Astrocyte (in vitro differentiated cells and primary cell): Measurements from ENCODE around the gene ATP1A3. TPM values are rescaled to one million over a fixed set of nuclear protein-coding genes. Genes with fewer than 3 reads are reported as not detected.
A peak's percentile ranks its signal among the peaks of the same experiment; 100 is the strongest.

ENCODE experiments used
- DNase-seq: peaks from one replicate; pipeline ENCODE4 v3.0.0-alpha.2; 2010; ENCODE audit warnings: low read depth
- FAIRE-seq: peaks from 2 replicates; lab custom pipeline; 2011; peaks lifted over from hg19 to GRCh38; lab: Jason Lieb, UNC
- H2AFZ ChIP-seq: 2 replicates; pipeline ENCODE4 v1.6.0; 2012; ENCODE audit warnings: low read depth, low read length, inconsistent platforms
- H3K27ac ChIP-seq: 2 replicates; pipeline ENCODE4 v1.5.1; 2011; ENCODE audit warnings: low read depth, low read length, inconsistent platforms
- H3K27me3 ChIP-seq: 2 replicates; pipeline ENCODE4 v1.6.0; 2011; ENCODE audit warnings: low read length, inconsistent platforms; ENCODE audit not compliant: insufficient read depth
- H3K36me3 ChIP-seq: 2 replicates; pipeline ENCODE4 v1.5.1; 2011; ENCODE audit warnings: low read length, inconsistent platforms; ENCODE audit not compliant: insufficient read depth
- H3K4me1 ChIP-seq: 2 replicates; pipeline ENCODE4 v1.5.1; 2011; ENCODE audit warnings: low read length, inconsistent platforms; ENCODE audit not compliant: insufficient read depth
- H3K4me2 ChIP-seq: 2 replicates; pipeline ENCODE4 v1.6.0; 2012; ENCODE audit warnings: low read length, inconsistent platforms
- H3K4me3 ChIP-seq: 2 replicates; pipeline ENCODE4 v1.5.1; 2011; ENCODE audit warnings: low read depth, mild to moderate bottlenecking, low read length, inconsistent platforms; ENCODE audit not compliant: insufficient read depth
- H3K79me2 ChIP-seq: 2 replicates; pipeline ENCODE4 v1.6.0; 2012; ENCODE audit warnings: mild to moderate bottlenecking, low read length, inconsistent platforms; ENCODE audit not compliant: insufficient read depth
- H3K9ac ChIP-seq: 2 replicates; pipeline ENCODE4 v1.6.0; 2012; ENCODE audit warnings: mild to moderate bottlenecking, low read length, inconsistent platforms
- H3K9me3 ChIP-seq: 2 replicates; pipeline ENCODE4 v1.5.1; 2012; ENCODE audit warnings: low read depth, mild to moderate bottlenecking, low read length, inconsistent platforms; ENCODE audit not compliant: insufficient read depth
- H4K20me1 ChIP-seq: 2 replicates; pipeline ENCODE4 v1.6.0; 2012; ENCODE audit warnings: low read length, inconsistent platforms; ENCODE audit not compliant: insufficient read depth
- H3K27ac Mint-ChIP-seq: one replicate; pipeline ENCODE4 v1.8.0; 2021; ENCODE audit warnings: mild to moderate bottlenecking, mixed read lengths; ENCODE audit not compliant: unreplicated experiment
- H3K27me3 Mint-ChIP-seq: one replicate; pipeline ENCODE4 v1.8.0; 2021; ENCODE audit warnings: low read depth, mixed read lengths; ENCODE audit not compliant: unreplicated experiment
- H3K36me3 Mint-ChIP-seq: one replicate; pipeline ENCODE4 v1.8.0; 2021; ENCODE audit warnings: low read depth, mixed read lengths; ENCODE audit not compliant: unreplicated experiment
- H3K4me1 Mint-ChIP-seq: one replicate; pipeline ENCODE4 v1.8.0; 2021; ENCODE audit warnings: low read depth, mixed read lengths; ENCODE audit not compliant: unreplicated experiment
- H3K4me3 Mint-ChIP-seq: one replicate; pipeline ENCODE4 v1.8.0; 2021; ENCODE audit warnings: mild to moderate bottlenecking, moderate library complexity, mixed read lengths; ENCODE audit not compliant: unreplicated experiment
- H3K9me3 Mint-ChIP-seq: one replicate; pipeline ENCODE4 v1.8.0; 2021; ENCODE audit warnings: mild to moderate bottlenecking, mixed read lengths; ENCODE audit not compliant: unreplicated experiment
- EZH2 ChIP-seq: IDR thresholded peaks from 2 replicates; pipeline ENCODE4 v1.6.1; 2012; ENCODE audit warnings: mild to moderate bottlenecking, low read length, inconsistent platforms; ENCODE audit not compliant: insufficient read depth
- total RNA-seq: library from RNA; stranded (reverse); gene quantifications from 2 replicates; pipeline ENCODE4 v1.2.1, GENCODE V29; 2021
- TF ChIP-seq, protein P1 (sequence below): IDR thresholded peaks from 2 replicates; pipeline ENCODE4 v1.5.1; 2011; ENCODE audit warnings: low read depth, mild to moderate bottlenecking, inconsistent platforms, low read length, moderate library complexity; ENCODE audit not compliant: insufficient read depth

Gene ATP1A3
- total RNA-seq, 1 donor from 2014 or later: 3.4 TPM

DNA sequence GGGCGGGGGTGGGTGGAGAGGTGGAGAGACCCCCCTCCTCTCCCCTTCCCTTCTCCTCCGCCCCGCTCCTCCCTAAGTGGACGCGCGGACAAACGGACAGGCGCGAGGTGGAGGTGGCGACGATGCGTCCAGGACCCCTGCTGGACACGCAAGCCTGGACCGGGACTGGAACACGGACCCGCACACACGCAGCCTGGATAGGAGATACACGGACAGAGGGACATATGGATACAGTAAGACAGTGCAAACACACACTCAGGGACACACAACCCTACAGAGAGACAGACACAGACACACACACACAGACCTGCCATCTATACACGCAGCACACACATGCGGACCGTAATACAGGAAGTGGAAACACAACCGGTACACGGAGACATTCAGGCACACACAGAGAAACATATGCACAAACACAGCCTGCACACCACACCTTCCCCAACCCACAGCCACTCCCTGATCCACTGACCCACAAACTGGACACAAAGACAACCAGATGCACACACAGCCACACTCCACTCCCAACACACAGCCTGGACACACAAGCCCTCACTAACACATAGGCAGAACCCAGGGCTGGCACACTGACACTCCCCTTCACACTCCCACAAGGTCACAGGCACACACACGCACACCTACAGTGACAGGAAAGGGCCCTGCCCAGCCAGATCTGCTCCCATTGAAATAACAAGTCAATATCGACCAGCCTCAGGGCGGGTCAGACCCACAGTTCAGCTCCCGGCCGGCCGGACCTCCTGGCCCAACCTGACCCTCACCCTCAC, 65.1 kb downstream of the ATP1A3 start:
- H3K27ac Mint-ChIP-seq: no peak overlapping the region
- FAIRE-seq (no peak), DNase-seq (no peak)
- peaks cover 12% of the 10 kb centered on the region for H3K4me1 Mint-ChIP-seq
- no peak overlapping the region for H3K27ac ChIP-seq
- TF ChIP-seq, protein P1, sequence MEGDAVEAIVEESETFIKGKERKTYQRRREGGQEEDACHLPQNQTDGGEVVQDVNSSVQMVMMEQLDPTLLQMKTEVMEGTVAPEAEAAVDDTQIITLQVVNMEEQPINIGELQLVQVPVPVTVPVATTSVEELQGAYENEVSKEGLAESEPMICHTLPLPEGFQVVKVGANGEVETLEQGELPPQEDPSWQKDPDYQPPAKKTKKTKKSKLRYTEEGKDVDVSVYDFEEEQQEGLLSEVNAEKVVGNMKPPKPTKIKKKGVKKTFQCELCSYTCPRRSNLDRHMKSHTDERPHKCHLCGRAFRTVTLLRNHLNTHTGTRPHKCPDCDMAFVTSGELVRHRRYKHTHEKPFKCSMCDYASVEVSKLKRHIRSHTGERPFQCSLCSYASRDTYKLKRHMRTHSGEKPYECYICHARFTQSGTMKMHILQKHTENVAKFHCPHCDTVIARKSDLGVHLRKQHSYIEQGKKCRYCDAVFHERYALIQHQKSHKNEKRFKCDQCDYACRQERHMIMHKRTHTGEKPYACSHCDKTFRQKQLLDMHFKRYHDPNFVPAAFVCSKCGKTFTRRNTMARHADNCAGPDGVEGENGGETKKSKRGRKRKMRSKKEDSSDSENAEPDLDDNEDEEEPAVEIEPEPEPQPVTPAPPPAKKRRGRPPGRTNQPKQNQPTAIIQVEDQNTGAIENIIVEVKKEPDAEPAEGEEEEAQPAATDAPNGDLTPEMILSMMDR: no peak
- TF ChIP-seq EZH2: peak; percentile 88
- peak overlapping the region; percentile 89 for H3K4me2 ChIP-seq
- peaks cover 5% of the 10 kb centered on the region for H3K9me3 Mint-ChIP-seq
- H2AFZ ChIP-seq: peak overlapping the region; percentile 13
- peaks cover 9% of the 10 kb centered on the region for H3K9me3 ChIP-seq
- H3K36me3 Mint-ChIP-seq: peaks cover 2% of the 10 kb centered on the region
- H3K36me3 ChIP-seq: no peaks in the 10 kb centered on the region
- no peak overlapping the region for H3K9ac ChIP-seq
- H3K27me3 ChIP-seq: peaks cover 88% of the 10 kb centered on the region
- no peak overlapping the region for H3K4me3 ChIP-seq
- peak overlapping the region; percentile 80 for H3K4me3 Mint-ChIP-seq
- no peaks in the 10 kb centered on the region for H3K79me2 ChIP-seq
- H4K20me1 ChIP-seq: peaks cover 25% of the 10 kb centered on the region
- peaks cover 43% of the 10 kb centered on the region for H3K27me3 Mint-ChIP-seq
- H3K4me1 ChIP-seq: no peaks in the 10 kb centered on the region

DNA sequence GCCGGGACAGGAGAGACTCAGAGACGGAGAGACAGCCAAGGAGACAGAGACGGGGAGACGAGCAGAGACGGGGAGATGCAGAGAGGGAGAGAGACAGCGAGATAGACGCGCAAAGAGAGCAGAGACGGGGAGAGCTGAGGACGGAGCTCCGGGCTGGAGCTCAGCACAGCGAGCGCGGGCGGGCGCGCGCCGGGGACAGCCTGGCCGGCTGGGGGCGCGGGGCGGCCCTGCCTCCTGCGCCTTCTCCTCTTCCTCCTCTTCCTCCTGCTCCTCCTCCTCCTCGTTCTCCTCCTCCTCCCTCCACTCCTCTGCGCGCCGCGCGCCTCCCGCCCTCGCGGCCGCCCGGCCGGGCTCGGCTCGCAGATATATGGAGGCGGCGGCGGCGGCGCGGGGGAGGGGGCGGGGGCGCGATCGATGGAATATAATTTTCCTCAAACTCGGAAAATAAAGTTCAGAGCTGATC, 65.8 kb downstream of the ATP1A3 start, which contains the start of gene ERFL:
Gene ERFL (minus strand): TSS at position 229 of the 463 bp plus-strand sequence. CDS start 15,530 bp downstream, outside the sequence.
- Histone ChIP-seq H2AFZ (peak within 1 kb of the TSS; percentile 69), H4K20me1 (peaks cover 20% of the 10 kb centered on the region), H3K4me2 (peak within 1 kb of the TSS; percentile 89), H3K9ac (peak within 1 kb of the TSS; percentile 43), H3K9me3 (peaks cover 9% of the 10 kb centered on the region), H3K4me1 (no peaks in the 10 kb centered on the region), H3K27ac (no peak within 1 kb of the TSS), H3K4me3 (peak within 1 kb of the TSS; percentile 33), H3K27me3 (peaks cover 83% of the 10 kb centered on the region), H3K36me3 (no peaks in the 10 kb centered on the region), H3K79me2 (no peaks in the 10 kb centered on the region)
- TF ChIP-seq, protein P1: no peak
- TF ChIP-seq EZH2: no peak
- Mint-ChIP-seq H3K4me1 (peaks cover 7% of the 10 kb centered on the region), H3K4me3 (peak within 1 kb of the TSS; percentile 80), H3K27ac (no peak within 1 kb of the TSS), H3K27me3 (peaks cover 38% of the 10 kb centered on the region), H3K36me3 (peaks cover 2% of the 10 kb centered on the region), H3K9me3 (peaks cover 7% of the 10 kb centered on the region)
- DNase-seq (no peak), FAIRE-seq (no peak)
